WTC11 (cell line): Measurements from ENCODE around the gene TFEC. TPM values are rescaled to one million over a fixed set of nuclear protein-coding genes. Genes with fewer than 3 reads are reported as not detected.

Experiments
- ATAC-seq: fragments of 200-7000 bp; cut with Tn5 transposase; 2 replicates; pipeline ENCODE4 v1.10.0; 2021; ENCODE audit warnings: mild to moderate bottlenecking, moderate library complexity
- CTCF ChIA-PET: fragments of 300-600 bp; sonication (Branson Sonifier 250); formaldehyde crosslinking; loops from one replicate; lab custom pipeline; 2021; ENCODE audit warnings: antibody characterized with exemption; lab: Charles Lee
- POLR2A ChIA-PET: fragments of 350-600 bp; sonication (Branson Sonifier 250); formaldehyde crosslinking; loops from one replicate; lab custom pipeline; 2021; ENCODE audit warnings: antibody characterized with exemption; lab: Charles Lee
- DNase-seq: peaks from one replicate; pipeline ENCODE4 v3.0.0; 2021; ENCODE audit warnings: low spot score
- H3K27ac Mint-ChIP-seq: 2 replicates; pipeline ENCODE4 v1.8.0; 2021; ENCODE audit warnings: mixed read lengths
- H3K27me3 Mint-ChIP-seq: 2 replicates; pipeline ENCODE4 v1.8.0; 2021; ENCODE audit warnings: low read depth, mild to moderate bottlenecking, moderate library complexity, mixed read lengths
- H3K36me3 Mint-ChIP-seq: 2 replicates; pipeline ENCODE4 v1.8.0; 2021; ENCODE audit warnings: mixed read lengths
- H3K4me1 Mint-ChIP-seq: 2 replicates; pipeline ENCODE4 v1.8.0; 2022; ENCODE audit warnings: mixed read lengths
- H3K4me3 Mint-ChIP-seq: 2 replicates; pipeline ENCODE4 v1.8.0; 2021; ENCODE audit warnings: mild to moderate bottlenecking, moderate library complexity, mixed read lengths
- H3K9me3 Mint-ChIP-seq: 2 replicates; pipeline ENCODE4 v1.8.0; 2021; ENCODE audit warnings: mixed read lengths
- ATF2 ChIP-seq: sonication (generic); formaldehyde crosslinking; IDR thresholded peaks from 2 replicates; pipeline ENCODE4 v1.8.1; 2022; ENCODE audit warnings: low read depth, missing genetic modification reagents, borderline replicate concordance
- CBFB ChIP-seq: sonication (generic); formaldehyde crosslinking; IDR thresholded peaks from 2 replicates; pipeline ENCODE4 v1.8.1; 2022; ENCODE audit warnings: mild to moderate bottlenecking, low read depth, missing genetic modification reagents
- CREB1 ChIP-seq: sonication (generic); formaldehyde crosslinking; IDR thresholded peaks from 2 replicates; pipeline ENCODE4 v1.8.0; 2023; ENCODE audit warnings: mild to moderate bottlenecking, missing genetic modification reagents
- E2F1 ChIP-seq: sonication (generic); formaldehyde crosslinking; IDR thresholded peaks from 2 replicates; pipeline ENCODE4 v1.8.0; 2022; ENCODE audit warnings: mild to moderate bottlenecking, missing genetic modification reagents
- ELF4 ChIP-seq: sonication (generic); formaldehyde crosslinking; IDR thresholded peaks from 2 replicates; pipeline ENCODE4 v1.8.1; 2022; ENCODE audit warnings: low read depth, mild to moderate bottlenecking, moderate library complexity, missing genetic modification reagents
- GTF2I ChIP-seq: fragments of 250-450 bp; sonication (Bioruptor Pico); conservative IDR thresholded peaks from 2 replicates; pipeline ENCODE4 v1.4.0; 2021; ENCODE audit warnings: mild to moderate bottlenecking
- IRF2 ChIP-seq: sonication (generic); formaldehyde crosslinking; IDR thresholded peaks from 2 replicates; pipeline ENCODE4 v1.8.0; 2022; ENCODE audit warnings: low read depth, missing genetic modification reagents, borderline replicate concordance
- JUN ChIP-seq: sonication (generic); formaldehyde crosslinking; IDR thresholded peaks from 2 replicates; pipeline ENCODE4 v1.8.0; 2023; ENCODE audit warnings: mild to moderate bottlenecking, missing genetic modification reagents
- NFATC4 ChIP-seq: fragments of 250-450 bp; sonication (Bioruptor Pico); IDR thresholded peaks from 2 replicates; pipeline ENCODE4 v1.9.0; 2021; ENCODE audit warnings: mild to moderate bottlenecking
- NFE2L1 ChIP-seq: sonication (generic); formaldehyde crosslinking; IDR thresholded peaks from 2 replicates; pipeline ENCODE4 v1.8.1; 2023; ENCODE audit warnings: missing genetic modification reagents
- NR2C2 ChIP-seq: sonication (generic); formaldehyde crosslinking; IDR thresholded peaks from 2 replicates; pipeline ENCODE4 v1.8.0; 2022; ENCODE audit warnings: mild to moderate bottlenecking, missing genetic modification reagents
- NR3C1 ChIP-seq: sonication (generic); formaldehyde crosslinking; conservative IDR thresholded peaks from 2 replicates; pipeline ENCODE4 v1.8.1; 2023; ENCODE audit warnings: low read depth, mild to moderate bottlenecking, missing genetic modification reagents
- OVOL2 ChIP-seq: fragments of 250-450 bp; sonication (Bioruptor Pico); IDR thresholded peaks from 2 replicates; pipeline ENCODE4 v1.9.0; 2021; ENCODE audit warnings: mild to moderate bottlenecking, borderline replicate concordance
- SOX15 ChIP-seq: fragments of 250-450 bp; sonication (Bioruptor Pico); IDR thresholded peaks from 2 replicates; pipeline ENCODE4 v1.9.0; 2021; ENCODE audit warnings: mild to moderate bottlenecking
- ZMAT4 ChIP-seq: fragments of 250-450 bp; sonication (Bioruptor Pico); IDR thresholded peaks from 2 replicates; pipeline ENCODE4 v1.9.0; 2021; ENCODE audit warnings: mild to moderate bottlenecking
- ZNF138 ChIP-seq: sonication (generic); formaldehyde crosslinking; conservative IDR thresholded peaks from 2 replicates; pipeline ENCODE4 v1.8.1; 2022; ENCODE audit warnings: mild to moderate bottlenecking, moderate library complexity, missing genetic modification reagents
- ZNF219 ChIP-seq: sonication (generic); formaldehyde crosslinking; IDR thresholded peaks from 2 replicates; pipeline ENCODE4 v1.8.0; 2023; ENCODE audit warnings: missing genetic modification reagents, mild to moderate bottlenecking, borderline replicate concordance
- ZNF396 ChIP-seq: fragments of 250-450 bp; sonication (Bioruptor Pico); IDR thresholded peaks from 2 replicates; pipeline ENCODE4 v1.8.0; 2021; ENCODE audit warnings: mild to moderate bottlenecking, moderate library complexity, borderline replicate concordance
- ZNF416 ChIP-seq: fragments of 250-450 bp; sonication (Bioruptor Pico); IDR thresholded peaks from 2 replicates; pipeline ENCODE4 v1.9.0; 2021; ENCODE audit warnings: mild to moderate bottlenecking, inconsistent platforms
- ZNF532 ChIP-seq: fragments of 250-450 bp; sonication (Bioruptor Pico); IDR thresholded peaks from 2 replicates; pipeline ENCODE4 v1.9.0; 2021; ENCODE audit warnings: mild to moderate bottlenecking, borderline replicate concordance
- total RNA-seq: library from RNA; stranded (reverse); gene quantifications from 3 replicates; pipeline ENCODE4 v1.2.3, GENCODE V29; 2021
- TF ChIP-seq, protein P1 (sequence below): sonication (generic); formaldehyde crosslinking; IDR thresholded peaks from 2 replicates; pipeline ENCODE4 v1.8.1; 2022; ENCODE audit warnings: mild to moderate bottlenecking, missing genetic modification reagents, moderate library complexity, borderline replicate concordance
- TF ChIP-seq, protein P2 (sequence below): sonication (generic); formaldehyde crosslinking; IDR thresholded peaks from 2 replicates; pipeline ENCODE4 v1.8.0; 2023; ENCODE audit warnings: mild to moderate bottlenecking, missing genetic modification reagents

Gene TFEC
- total RNA-seq, 1 experiment from 2014 or later: 0.17 TPM

DNA sequence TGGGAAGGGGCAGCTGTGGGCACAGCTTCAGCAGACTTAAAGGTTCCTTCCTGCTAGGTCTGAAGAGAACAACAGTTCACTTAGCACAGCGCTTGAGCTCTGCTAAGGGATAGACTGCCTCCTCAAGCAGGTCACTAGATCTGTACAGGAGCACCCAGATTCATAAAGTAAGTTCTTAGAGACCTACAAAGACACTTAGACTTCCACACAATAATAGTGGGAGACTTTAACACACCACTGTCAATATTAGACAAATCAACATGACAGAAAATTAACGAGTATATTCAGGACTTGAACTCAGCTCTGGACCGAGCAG is 140.9 kb downstream of the TFEC start:
- TF ChIP-seq GTF2I (no peak), JUN (CRISPR knock-in tag) (no peak), ZNF532 (CRISPR knock-in tag) (no peak), NR3C1 (no peak), ATF2 (CRISPR knock-in tag) (no peak), ZMAT4 (no peak), ZNF396 (CRISPR knock-in tag) (no peak), E2F1 (CRISPR knock-in tag) (no peak), NFATC4 (no peak), NR2C2 (CRISPR knock-in tag) (no peak), ZNF219 (CRISPR knock-in tag) (no peak)
- TF ChIP-seq, protein P1, sequence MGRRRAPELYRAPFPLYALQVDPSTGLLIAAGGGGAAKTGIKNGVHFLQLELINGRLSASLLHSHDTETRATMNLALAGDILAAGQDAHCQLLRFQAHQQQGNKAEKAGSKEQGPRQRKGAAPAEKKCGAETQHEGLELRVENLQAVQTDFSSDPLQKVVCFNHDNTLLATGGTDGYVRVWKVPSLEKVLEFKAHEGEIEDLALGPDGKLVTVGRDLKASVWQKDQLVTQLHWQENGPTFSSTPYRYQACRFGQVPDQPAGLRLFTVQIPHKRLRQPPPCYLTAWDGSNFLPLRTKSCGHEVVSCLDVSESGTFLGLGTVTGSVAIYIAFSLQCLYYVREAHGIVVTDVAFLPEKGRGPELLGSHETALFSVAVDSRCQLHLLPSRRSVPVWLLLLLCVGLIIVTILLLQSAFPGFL (CRISPR knock-in tag): no peak
- TF ChIP-seq, protein P2, sequence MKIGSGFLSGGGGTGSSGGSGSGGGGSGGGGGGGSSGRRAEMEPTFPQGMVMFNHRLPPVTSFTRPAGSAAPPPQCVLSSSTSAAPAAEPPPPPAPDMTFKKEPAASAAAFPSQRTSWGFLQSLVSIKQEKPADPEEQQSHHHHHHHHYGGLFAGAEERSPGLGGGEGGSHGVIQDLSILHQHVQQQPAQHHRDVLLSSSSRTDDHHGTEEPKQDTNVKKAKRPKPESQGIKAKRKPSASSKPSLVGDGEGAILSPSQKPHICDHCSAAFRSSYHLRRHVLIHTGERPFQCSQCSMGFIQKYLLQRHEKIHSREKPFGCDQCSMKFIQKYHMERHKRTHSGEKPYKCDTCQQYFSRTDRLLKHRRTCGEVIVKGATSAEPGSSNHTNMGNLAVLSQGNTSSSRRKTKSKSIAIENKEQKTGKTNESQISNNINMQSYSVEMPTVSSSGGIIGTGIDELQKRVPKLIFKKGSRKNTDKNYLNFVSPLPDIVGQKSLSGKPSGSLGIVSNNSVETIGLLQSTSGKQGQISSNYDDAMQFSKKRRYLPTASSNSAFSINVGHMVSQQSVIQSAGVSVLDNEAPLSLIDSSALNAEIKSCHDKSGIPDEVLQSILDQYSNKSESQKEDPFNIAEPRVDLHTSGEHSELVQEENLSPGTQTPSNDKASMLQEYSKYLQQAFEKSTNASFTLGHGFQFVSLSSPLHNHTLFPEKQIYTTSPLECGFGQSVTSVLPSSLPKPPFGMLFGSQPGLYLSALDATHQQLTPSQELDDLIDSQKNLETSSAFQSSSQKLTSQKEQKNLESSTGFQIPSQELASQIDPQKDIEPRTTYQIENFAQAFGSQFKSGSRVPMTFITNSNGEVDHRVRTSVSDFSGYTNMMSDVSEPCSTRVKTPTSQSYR (CRISPR knock-in tag): no peak
- TF ChIP-seq, all 79 proteins: peak for 0
- ATAC-seq: no peak
- DNase-seq: no peak
- Mint-ChIP-seq H3K36me3 (peaks cover 7% of the 10 kb centered on the region), H3K4me1 (no peaks in the 10 kb centered on the region), H3K27ac (no peak overlapping the region), H3K9me3 (peaks cover 25% of the 10 kb centered on the region), H3K4me3 (no peak overlapping the region), H3K27me3 (no peaks in the 10 kb centered on the region; the same call in 1 of the 2 replicates)
- ChIA-PET CTCF (no interaction called here), POLR2A (no interaction called here)

DNA sequence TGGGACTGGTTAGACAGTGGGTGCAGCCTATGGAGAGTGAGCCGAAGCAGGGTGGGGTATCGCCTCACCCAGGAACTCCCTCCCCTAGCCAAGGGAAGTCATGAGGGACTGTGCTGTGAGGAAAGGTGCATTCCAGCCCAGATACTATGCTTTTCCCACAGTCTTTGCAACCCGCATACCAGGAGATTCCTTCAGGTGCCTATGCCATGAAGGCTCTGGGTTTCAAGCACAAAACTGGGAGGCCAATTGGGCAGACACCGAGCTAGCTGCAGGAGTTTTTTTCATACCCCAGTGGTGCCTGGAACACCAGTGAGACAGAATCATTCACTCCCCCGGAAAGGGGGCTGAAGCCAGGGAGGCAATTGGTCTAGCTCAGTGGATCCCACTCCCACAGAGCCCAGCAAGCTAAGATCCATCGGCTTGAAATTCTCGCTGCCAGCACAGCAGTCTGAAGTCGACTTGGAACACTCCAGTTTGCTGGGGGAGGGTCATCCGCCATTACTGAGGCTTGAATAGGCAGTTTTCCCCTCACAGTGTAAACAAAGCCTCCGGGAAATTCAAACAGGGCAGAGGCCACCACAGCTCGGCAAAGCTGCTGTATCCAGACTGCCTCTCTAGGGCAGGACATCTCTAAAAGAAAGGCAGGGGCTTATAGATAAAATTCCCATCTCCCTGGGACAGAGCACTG is 141.4 kb downstream of the TFEC start:
- Mint-ChIP-seq H3K36me3 (peaks cover 7% of the 10 kb centered on the region), H3K4me1 (no peaks in the 10 kb centered on the region), H3K27ac (no peak overlapping the region), H3K9me3 (peaks cover 25% of the 10 kb centered on the region), H3K4me3 (no peak overlapping the region), H3K27me3 (no peaks in the 10 kb centered on the region; the same call in 1 of the 2 replicates)
- POLR2A ChIA-PET: no interaction called here
- CTCF ChIA-PET: no interaction called here
- DNase-seq (no peak), ATAC-seq (no peak)
- TF ChIP-seq NFE2L1 (no peak), IRF2 (no peak), ZNF138 (CRISPR knock-in tag) (no peak), ZNF396 (CRISPR knock-in tag) (no peak), OVOL2 (CRISPR knock-in tag) (no peak), CBFB (CRISPR knock-in tag) (no peak), CREB1 (CRISPR knock-in tag) (no peak), SOX15 (CRISPR knock-in tag) (no peak), ELF4 (CRISPR knock-in tag) (no peak), ZNF416 (CRISPR knock-in tag) (no peak), NR3C1 (no peak)
- TF ChIP-seq, protein P1 (CRISPR knock-in tag): no peak
